GM18519 (cell line): ENCODE results near the gene PI4K2A.

Experiments
- ATAC-seq: cut with Tn5 transposase; IDR thresholded peaks from one replicate; pipeline ENCODE4 v1.9.1; 2021; ENCODE audit warnings: mild to moderate bottlenecking, moderate library complexity; ENCODE audit not compliant: unreplicated experiment, low FRiP score

Gene PI4K2A

DNA sequence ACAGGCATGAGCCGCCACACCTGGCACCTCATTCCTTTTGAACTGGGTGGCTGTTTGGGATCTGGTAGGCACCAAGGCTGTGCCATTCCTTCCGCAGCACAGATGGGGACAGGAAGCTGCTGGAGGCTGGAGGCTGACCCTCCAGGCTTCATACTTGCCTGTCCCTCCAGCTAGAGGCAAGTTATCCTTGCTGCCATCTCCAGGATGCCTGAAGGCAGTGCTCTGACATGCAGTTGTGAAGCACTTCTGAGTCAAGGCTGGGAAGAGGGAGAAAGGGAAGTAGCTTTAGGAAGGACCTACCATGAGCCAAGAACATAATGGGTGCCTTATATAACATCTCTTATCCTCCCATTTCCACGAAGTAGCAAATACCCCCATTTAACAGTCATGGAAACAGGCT, 82.5 kb downstream of the PI4K2A start:
- no peak for ATAC-seq

DNA sequence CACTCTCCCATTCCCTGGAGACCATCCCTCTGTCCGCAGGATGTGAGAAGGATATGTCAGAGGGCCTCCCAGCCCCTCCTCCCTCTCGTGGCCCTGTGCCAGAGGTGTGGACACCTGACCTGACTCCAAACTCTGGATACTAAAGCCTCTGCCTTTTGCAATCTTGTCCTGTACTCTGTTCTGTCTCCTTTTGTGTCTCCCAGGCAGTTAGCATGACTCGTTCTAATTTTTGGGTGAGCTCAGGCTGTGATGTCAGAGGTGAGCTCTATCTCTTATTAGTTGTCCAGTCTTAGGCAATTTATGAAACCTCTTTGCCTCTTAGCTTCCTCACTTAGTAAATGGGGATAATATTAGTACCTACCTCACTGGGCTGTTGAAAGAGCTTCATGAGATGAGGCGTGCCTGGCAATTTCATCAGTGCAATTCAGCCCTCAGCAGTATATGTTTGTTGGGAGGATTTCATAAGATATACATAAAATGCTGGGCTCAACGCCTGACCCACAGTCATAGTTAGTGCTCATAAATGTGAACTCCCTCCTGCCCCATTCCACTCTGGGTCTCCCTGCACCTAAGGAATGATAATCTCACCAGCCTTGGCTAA, 84.0 kb downstream of the PI4K2A start:
- no peak for ATAC-seq
